Measurements from ENCODE around the gene CTSA.
"Not testable (repeated sequence)": the region's sequence is repeated elsewhere in the genome, so short reads cannot be mapped to it uniquely, and the experiment has no call there.

Gene CTSA

GRCh38 chr20:45896641-45897161 lies 5.6 kb downstream of the CTSA start:
- no peak for DNase-seq (ENCODE audit: low spot score)

GRCh38 chr20:45897289-45897688 lies 6.2 kb downstream of the CTSA start:
- DNase-seq (ENCODE audit: low spot score), result no peak

GRCh38 chr20:45897692-45898091 lies 6.6 kb downstream of the CTSA start:
- DNase-seq (ENCODE audit: low spot score), result no peak

GRCh38 chr20:45898285-45898684 lies 7.2 kb downstream of the CTSA start:
- DNase-seq (ENCODE audit: low spot score), result no peak

GRCh38 chr20:45899046-45899835 lies 8.1 kb downstream of the CTSA start:
- DNase-seq (ENCODE audit: low spot score), result no peak

- not testable (repeated sequence) for DNase-seq (ENCODE audit: low spot score)
Measured at GRCh38 chr20:45901332-45901731, 10.2 kb downstream of the CTSA start.

GRCh38 chr20:45902199-45902701 lies 11.1 kb downstream of the CTSA start:
- DNase-seq (ENCODE audit: low spot score), result no peak

GRCh38 chr20:45904583-45905504 lies 13.7 kb downstream of the CTSA start:
- no peak for DNase-seq (ENCODE audit: low spot score)

- DNase-seq (ENCODE audit: low spot score), result no peak
Measured at GRCh38 chr20:45905505-45906079, 14.5 kb downstream of the CTSA start.

- DNase-seq (ENCODE audit: low spot score), result no peak
Measured at GRCh38 chr20:45907219-45907948, 16.2 kb downstream of the CTSA start.

- DNase-seq (ENCODE audit: low spot score), result no peak
Measured at GRCh38 chr20:45908084-45908483, 16.9 kb downstream of the CTSA start.

- no peak for DNase-seq (ENCODE audit: low spot score)
Measured at GRCh38 chr20:45909336-45909808, 18.2 kb downstream of the CTSA start.

GRCh38 chr20:45909817-45910669 lies 18.9 kb downstream of the CTSA start:
- DNase-seq (ENCODE audit: low spot score), result no peak

GRCh38 chr20:45910670-45911485 lies 19.7 kb downstream of the CTSA start:
- DNase-seq (ENCODE audit: low spot score), result peak; percentile 80

GRCh38 chr20:45911486-45912343 lies 20.6 kb downstream of the CTSA start, which contains the start of gene PLTP:
Gene PLTP (minus strand): TSS chr20:45912155. CDS start chr20:45911452, 703 bp downstream.
- DNase-seq (ENCODE audit: low spot score), result peak; percentile 49

GRCh38 chr20:45912344-45912682 lies 21.2 kb downstream of the CTSA start:
- DNase-seq (ENCODE audit: low spot score), result no peak

- DNase-seq (ENCODE audit: low spot score), result no peak
Measured at GRCh38 chr20:45913116-45913515, 22.0 kb downstream of the CTSA start.

GRCh38 chr20:45917790-45918141 lies 26.6 kb downstream of the CTSA start:
- DNase-seq (ENCODE audit: low spot score), result no peak
